GM12878 (cell line): Measurements from ENCODE around the gene POR.

ENCODE experiments used
- FOXK2 ChIP-seq: fragments of 450-650 bp; IDR thresholded peaks from 2 replicates; pipeline ENCODE4 v1.6.1; 2017; ENCODE audit warnings: mild to moderate bottlenecking, moderate library complexity
- MAX ChIP-seq: IDR thresholded peaks from 2 replicates; pipeline ENCODE4 v1.6.1; 2012; ENCODE audit warnings: low read depth, low read length, improper control_type of control experiment
- NKRF ChIP-seq: fragments of 450-650 bp; conservative IDR thresholded peaks from 2 replicates; pipeline ENCODE4 v1.6.1; 2017; ENCODE audit warnings: mild to moderate bottlenecking, moderate library complexity
- ZBTB40 ChIP-seq: fragments of 450-650 bp; IDR thresholded peaks from 2 replicates; pipeline ENCODE4 v1.6.1; 2016; ENCODE audit warnings: mild to moderate bottlenecking, moderate library complexity, borderline replicate concordance

GRCh38 chr7:75876126-75876881 is 38.7 kb upstream of the POR start:
- TF ChIP-seq NKRF (no peak), MAX (no peak), FOXK2 (no peak), ZBTB40 (no peak)
